GM21526 (cell line): ENCODE data around the gene PRRC2B.
A peak's percentile ranks its signal among the peaks of the same experiment; 100 is the strongest.

Experiments
- ATAC-seq: cut with Tn5 transposase; IDR thresholded peaks from one replicate; pipeline ENCODE4 v1.9.1; 2021; ENCODE audit warnings: moderate library complexity; ENCODE audit not compliant: unreplicated experiment, low FRiP score

Gene PRRC2B

DNA sequence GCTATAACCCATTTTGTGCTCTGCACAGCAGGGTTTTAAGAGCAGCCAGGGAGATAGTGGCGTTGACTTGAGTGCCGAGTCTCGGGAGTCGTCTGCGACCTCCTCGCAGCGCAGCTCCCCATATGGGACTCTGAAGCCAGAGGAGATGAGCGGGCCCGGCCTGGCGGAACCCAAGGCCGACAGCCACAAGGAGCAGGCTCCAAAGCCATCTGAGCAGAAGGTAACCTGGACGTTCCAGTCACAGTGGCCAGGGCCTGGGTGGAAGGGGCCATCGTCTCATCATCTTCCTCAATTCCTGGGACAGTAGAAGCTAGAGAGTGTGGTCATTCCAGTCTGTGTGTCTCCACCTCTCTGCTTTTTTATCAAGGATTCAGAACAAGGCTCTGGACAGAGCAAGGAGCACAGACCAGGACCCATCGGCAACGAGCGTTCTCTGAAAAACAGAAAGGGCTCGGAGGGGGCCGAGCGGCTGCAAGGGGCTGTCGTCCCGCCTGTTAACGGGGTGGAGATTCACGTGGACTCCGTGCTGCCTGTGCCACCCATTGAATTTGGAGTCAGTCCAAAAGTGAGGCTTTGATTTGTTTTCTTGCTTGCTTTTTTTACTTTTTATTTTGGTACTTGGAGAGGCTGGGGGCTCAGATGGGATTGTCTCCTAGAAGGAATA is 88.6 kb downstream of the PRRC2B start:
- ATAC-seq: no peak

DNA sequence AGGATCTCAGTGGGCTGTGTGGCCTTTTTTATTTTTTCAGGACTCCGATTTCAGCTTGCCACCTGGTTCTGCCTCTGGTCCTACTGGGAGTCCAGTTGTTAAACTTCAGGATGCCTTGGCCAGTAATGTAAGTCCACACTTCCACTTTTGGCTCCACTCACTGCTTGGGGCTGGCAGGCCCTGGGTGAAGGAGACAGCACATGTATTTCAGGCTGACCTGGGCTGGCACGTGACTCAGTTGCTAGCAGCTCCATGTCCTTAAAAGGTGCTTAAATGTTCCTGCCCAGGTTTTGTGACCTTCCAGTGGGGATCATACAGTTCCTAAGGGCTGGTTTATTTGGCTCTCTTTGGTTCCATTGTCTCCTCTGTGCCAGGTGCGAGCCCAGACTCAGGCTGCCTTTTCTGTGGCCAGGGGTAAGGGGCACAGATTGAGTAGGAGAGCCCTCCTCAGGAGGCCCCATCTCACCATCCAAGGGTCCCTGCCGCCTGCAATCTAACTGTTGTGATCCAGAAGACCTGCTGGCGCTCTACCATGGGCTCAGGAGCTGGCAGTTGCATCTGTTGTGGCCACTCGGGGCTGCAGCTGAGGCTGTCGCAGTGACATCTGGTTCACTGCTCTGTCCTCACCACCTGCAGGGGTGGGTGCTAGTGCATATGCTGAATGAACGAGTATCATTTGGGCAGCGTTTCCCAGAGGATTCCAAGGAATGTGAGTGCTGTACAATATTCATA is 89.6 kb downstream of the PRRC2B start:
- ATAC-seq: no peak

DNA sequence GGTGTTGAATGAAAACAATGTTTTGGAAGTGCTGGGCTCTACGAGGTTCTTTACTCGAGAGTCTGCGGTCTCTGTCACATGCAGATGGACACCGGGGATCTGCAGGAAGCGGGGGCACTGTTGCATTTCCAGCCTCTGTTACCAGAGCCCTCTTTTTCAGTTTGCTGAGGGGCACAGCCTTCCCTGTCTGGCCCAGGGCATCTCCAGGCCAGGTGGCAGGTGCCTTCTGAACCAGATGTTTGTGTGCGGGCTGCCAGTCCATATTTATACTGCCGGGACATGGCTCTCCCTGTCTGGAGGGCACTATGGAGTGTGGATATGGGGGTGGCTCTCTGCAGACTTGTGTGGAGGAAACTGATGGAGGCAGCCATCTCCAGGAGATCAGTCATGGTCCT is 90.2 kb downstream of the PRRC2B start:
- ATAC-seq: no peak

DNA sequence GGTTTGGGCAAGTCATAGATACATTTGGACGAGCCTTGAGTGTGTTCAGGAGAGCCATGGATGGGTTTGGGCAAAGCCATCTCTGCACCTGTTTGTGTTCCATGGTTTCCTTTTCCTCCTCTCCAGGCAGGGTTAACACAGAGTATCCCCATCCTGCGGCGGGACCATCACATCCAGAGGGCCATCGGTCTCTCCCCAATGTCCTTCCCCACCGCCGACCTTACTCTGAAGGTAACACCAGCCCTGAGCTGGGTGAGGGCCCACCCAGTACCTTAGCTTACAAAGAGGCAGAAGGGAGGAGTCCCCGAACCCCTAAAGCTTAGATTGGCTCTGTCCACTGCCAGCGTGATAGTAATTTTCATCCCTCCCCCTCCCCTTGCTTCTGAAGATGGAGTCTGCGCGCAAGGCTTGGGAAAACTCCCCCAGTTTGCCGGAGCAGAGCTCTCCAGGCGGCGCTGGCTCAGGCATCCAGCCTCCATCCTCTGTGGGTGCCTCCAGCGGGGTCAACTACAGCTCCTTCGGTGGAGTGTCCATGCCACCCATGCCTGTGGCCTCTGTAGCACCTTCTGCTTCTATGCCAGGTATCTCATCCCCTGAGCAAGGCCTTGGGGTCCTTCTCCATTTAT is 90.8 kb downstream of the PRRC2B start:
- no peak for ATAC-seq

DNA sequence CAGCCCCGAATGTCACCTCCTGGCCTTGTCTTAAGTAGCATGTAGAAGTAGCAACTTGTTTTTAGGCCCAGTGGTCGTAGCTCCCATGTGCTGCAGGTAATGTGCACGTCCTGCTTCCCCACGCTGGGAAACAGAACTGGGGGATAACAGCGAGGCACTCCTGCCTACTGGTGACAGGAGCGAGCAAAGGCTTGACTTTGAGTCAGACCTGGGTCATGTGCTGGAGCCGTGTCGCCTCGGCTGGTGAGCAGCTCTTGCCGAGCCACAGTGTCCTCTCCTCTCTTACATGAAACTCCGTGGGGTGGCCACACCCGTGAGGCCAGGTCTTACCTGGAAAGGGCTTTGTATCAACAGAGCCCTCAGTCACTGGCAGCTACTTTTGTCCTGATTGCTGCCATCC is 91.3 kb downstream of the PRRC2B start:
- ATAC-seq: no peak

DNA sequence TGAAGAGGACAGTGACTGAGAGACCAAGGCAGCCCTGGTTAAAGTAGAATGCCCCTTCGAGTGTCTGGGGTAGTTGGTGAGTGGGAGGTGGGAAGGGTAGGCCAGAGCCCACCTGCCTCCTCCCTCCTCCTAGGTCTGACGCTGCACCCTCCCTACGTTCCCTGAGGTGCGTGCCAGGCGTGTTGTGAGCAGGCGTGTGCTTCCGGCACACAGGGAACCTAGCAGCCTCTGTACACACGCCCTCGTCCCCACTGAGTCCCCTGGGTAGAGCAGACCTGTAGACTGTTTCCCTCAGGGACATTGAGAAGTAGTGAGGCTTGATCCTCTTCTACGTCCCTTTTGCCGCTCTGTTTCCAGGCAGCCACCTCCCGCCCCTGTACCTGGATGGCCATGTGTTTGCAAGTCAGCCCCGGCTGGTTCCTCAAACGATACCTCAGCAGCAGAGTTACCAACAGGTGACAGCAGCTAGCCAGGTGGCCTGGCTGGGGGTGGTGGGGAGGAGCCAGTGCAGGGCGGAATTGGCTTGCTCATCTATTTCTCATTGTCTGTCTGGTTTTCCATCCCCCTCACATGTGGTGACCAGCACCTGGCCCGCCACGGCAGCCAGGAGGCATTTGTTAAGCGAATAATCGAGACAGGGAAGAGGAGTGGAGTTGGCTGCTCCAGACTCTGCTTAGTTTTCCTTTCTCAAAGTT is 92.0 kb downstream of the PRRC2B start:
- no peak for ATAC-seq

DNA sequence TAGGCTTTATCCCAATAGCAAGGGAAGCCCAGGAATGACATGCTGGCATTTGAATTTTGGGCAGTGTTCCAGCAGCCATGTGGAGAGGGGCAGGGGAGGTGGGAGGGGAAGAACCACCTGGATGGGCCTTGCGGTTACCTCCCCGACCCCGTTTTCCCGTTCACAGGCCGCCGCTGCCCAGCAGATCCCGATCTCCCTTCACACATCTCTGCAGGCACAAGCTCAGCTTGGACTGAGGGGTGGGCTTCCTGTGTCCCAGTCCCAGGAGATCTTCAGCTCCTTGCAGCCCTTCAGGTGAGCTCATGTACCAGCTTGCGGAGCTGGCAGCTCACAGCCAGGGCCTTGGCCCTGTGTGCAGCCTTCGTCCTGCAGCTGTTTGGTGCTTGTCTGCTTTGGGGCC is 93.1 kb downstream of the PRRC2B start:
- no peak for ATAC-seq

DNA sequence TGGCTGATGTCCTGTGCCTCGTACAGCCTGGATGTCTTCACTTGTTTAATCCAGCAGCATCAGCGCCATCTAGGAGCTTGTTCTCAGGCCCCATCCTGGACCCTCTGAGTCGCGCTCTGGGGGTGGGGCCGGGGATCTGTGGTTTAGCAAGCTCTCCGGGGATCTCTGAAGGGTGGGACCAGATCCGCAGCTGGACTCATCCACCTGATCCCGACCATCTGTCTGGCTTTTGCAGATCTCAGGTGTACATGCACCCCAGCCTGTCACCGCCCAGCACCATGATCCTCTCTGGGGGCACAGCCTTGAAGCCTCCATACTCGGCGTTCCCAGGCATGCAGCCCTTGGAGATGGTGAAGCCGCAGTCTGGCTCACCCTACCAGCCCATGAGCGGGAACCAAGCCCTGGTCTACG is 93.7 kb downstream of the PRRC2B start:
- ATAC-seq: no peak

DNA sequence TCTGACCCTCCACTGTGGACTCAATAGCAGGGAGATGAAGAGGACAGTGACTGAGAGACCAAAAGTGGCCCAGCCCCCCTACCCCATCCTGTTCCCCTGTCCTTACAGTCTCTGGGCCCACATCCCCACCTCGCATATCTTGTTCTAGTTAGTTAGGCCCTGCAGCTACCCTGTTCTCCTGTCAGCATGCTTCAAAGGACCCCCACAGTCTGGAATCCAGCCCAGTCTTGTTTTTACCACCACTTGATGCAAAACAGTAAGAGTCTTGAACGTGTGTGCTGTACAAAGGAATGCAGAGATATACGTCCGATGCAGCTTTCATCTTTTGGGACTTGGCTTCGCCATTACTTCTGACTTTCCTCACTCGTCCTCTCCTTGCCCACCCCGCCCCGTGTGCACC is 96.6 kb downstream of the PRRC2B start:
- no peak for ATAC-seq

DNA sequence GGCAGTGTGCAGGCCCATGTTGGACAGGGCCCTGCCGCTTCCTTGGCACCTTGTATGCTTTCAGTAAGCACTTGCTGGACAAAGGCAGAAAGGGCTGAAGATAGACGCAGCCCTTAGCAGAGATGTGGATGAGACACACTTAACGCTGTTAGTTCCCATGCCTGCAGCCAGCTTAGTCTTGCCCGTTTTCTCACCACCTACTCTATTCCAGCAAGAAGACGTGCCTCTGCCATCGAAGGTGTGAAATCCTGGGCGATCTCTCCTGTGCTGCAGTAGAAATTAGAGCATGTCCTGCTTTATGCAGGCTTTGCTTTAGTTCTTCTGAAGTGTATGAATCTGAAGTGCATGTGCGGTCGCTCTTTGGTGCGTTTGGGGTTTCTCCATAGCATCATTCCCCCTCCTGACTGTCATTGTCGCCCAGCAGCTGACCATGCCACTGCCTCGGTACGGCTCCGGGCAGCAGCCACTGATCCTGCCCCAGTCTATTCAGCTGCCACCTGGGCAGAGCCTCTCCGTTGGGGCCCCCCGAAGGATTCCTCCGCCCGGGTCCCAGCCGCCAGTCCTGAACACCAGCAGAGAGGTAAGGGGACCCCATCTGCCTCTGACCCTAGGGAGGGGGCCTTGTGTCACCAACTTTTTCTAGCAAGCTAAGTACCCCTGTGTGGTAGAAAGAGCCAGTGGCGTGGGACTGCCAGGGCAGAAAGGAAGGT is 97.3 kb downstream of the PRRC2B start:
- no peak for ATAC-seq

DNA sequence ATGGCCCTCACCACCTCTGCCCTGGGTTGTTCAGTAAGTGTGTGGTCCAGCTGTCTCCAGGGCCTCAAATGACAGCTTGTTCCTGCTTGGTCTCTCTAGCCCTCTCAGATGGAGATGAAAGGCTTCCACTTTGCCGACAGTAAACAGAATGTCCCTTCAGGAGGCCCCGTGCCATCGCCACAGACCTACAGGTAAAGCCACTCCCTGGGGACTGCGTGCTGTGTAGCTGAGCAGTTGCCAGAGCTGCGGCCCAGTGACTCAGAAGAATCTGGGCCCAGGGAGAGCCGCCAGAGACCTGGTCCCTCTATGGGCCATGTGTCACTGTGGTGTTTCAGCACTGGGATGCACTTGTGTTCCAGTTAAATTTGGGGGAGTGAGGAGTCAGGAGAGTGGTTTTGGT is 98.2 kb downstream of the PRRC2B start:
- no peak for ATAC-seq

DNA sequence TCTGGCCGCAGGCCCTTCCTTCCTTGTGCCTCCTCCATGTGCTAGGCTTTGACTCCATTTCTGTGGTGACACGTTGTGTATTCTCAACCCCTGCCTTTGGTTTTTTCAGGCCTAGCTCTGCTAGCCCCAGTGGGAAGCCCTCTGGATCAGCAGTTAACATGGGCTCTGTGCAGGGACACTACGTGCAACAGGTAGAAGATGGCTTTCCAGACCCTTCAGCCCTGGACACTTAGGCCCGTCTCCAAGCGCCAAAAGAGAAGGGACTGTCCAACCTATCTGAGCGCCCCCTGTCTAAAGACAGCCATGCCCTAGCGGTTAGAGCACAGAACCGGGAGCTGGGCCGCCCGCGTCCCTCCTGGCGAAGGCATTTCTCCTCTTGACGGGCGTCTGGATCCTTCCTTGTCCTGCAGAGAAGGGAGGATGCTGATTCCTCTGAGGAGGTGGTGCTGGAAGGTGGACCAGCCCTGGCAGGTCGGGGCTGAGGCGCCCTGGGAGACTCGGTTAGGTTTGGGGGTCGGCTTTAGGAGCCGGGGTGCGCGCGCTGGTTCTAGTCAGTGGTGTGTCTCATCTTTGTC is 100.5 kb downstream of the PRRC2B start:
- no peak for ATAC-seq

DNA sequence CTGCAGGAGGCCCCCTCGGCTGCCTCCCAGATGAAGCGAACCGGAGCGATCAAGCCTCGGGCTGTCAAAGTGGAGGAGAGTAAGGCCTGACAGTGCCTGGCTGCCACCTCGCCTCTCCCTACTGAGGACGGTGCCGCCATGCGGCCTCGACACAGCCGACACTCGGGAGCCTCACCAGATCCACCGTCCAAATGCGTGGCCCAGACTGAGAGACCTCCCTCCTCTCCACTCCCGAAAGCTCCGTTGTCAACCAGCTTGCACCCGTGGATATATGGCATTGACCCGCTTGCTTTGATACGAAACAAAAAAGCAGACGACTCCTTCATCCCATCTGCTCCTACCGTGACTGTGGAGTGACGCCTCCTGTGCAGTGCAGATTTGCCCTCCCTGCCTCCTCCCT is 101.9 kb downstream of the PRRC2B start:
- no peak for ATAC-seq

DNA sequence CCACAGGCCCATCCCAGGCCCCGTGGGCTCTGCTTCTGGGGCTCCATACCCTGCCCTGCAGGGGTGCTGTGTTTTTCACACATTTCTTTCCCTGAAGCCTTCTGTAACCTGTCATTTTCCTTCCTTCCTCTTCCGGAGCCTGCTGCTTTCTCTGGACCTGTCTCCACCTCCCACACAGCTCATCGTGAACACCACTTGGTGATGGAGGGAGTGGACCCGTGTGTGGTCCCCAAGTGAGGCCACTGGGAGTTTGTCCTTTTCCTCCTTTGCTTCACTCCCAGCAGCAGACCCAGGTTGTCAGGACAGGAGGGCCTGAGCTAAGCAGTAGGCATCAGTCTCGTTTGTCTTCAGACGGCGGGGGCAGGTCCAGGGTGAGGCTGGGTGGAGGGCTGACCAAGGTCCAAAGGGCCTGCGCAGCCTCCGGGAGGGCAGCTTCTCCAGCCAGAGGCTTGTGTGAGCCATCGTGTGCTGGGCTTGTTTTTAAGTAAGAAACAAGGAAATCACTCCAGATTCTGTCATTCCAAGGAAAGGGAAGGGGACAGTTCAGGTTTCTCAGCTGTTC is 103.0 kb downstream of the PRRC2B start:
- no peak for ATAC-seq

DNA sequence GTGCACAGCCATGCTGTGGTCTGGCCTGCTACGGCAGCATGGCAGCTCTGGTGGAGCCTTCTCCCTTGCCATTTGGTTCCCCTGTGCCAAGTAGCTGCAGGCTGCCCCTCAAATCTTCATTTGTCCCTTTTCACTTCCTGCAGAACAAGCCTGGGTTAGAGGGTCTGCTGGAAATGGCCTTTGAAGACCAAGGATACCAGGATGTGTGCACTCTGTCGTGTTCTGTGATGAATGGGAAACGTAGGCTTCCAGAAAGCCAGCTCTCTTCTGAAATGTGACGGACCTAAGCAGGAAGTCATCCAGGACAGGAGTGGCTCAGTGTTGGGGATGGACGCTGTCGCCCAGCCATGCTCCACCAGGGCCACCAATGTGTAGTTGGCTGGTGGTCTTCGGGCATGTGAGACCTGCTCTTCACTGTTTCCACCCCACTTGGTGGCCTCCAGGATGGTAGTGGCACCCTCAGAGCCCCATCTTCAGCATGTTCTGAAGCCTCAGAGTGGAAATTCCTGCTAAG is 105.4 kb downstream of the PRRC2B start:
- ATAC-seq: no peak

DNA sequence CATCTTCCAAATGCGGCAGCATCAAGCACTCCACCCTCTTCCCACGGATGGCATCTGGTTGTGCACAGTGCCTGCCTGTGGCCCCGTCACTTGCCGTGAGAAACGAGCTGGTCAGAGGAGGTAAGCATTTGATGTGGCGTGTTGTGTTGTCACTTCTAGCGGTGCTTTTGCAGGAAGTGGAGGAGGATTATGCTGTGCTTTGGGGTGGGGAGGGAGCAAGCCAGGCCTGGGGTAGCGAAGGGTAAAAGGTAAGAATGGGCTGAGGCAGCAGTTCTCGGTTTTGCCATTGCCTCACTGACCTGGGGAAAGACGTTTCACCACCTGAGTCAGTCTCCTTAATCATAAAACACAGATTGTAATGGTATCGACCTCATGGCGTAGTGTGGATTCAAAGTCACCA is 106.5 kb downstream of the PRRC2B start:
- no peak for ATAC-seq

DNA sequence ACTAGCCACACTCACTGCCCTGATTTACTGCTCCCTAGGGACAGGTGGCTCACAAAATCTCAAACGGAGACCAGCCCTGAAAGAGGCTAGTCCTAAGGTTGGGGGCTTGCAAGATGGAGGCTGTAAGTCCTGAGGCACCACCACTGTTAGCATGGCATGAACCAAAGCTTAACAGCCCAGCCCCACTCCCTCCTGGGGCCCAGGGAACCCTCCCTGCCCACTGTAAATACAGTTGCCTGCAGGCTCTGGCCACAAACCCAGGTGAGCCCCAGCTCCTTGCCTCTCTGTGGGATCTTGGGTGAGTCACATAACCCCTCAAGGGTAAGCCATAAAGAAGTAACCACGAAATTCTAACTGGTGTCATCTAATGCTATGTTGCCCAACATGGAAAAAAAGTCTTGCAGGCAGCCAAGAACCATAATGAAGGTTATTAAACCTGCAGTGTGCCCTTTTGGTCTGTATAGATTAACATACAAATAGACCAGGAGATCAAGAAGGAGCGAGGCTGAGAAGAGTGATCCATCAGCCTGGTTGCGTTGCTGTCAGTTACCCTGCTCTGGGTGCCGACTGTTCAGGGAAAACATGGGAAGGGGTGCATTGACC is 107.2 kb downstream of the PRRC2B start:
- ATAC-seq: no peak

DNA sequence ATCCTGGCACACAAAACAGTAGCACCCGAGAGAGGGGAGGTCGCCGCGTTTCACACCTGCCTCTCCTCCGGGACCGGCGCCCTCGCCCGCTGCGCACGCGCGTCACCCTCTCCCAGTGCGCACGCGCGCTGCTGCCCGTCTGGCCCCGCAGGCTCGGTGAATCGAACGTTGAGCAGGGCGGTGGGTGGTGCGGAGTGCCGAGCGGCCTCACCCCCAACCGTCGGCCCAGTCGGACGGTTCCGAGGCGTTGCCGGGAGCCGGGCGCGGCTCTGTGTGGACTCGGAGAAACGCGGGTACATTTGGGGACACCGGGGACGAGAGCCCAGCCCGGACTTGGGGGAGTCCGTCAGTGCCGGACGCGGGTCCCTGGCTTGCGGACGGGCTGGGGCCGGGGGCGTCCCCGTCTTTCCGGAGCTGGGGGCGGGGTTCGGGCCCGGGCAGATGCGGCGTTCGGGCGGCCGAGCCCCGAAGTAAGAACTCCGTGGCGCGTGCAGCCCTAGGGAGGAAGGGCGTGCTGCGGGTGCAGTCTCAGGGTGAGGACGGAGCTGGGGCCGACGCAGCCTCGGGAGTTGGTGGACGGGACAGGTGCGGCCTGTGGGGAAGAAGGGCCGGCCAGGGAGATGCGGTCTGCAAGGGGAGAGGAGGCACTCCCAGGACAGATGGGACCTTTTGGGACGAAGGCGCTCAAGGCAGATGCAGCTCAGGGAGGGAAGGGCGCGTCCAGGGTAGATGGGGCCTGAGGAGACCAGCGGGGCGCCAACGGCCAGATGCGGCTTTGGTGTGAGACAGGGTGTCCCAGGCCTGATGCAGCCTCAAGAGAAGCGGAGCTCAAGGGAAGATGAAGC is 109.1 kb downstream of the PRRC2B start, which contains the start of gene POMT1:
Gene POMT1 (plus strand): TSS at position 138 of the 845 bp plus-strand sequence. CDS start 1,301 bp downstream, outside the sequence.
- ATAC-seq: peak; percentile 64
